Eye (tissue), 1 donor: ENCODE data around the gene HEYL.

Experiments
- DNase-seq: peaks from one replicate; pipeline ENCODE4 v3.0.0-alpha.2; 2015

The HEYL gene

GRCh38 chr1:39639305-39640130, at the start of gene HEYL:
Gene HEYL, minus strand, starts transcription at chr1:39639643. Its CDS starts 18 bp downstream, at chr1:39639625.
- peak; percentile 76 for DNase-seq

DNA sequence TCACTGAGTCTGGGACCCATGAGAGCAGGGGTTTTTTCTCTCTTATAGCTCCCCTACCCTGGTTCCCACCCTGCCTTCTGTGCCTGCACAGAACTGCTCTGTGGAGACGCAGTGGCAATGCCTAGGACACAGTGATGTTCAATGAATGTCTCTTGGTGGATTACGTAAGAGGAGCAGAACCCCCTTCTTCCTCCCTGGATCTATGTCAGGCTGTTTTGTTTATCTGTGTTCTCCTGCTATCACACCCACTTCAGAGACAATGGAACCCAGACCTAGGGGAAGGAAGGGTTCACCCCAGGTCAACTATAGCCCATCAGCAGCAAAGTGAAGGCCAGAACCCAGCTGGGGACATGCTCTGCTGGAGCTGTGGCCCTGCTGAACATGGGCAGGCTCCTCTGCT, 49.8 kb upstream of the HEYL start:
- DNase-seq: no peak

GRCh38 chr1:39688706-39689105, 49.3 kb upstream of the HEYL start:
- no peak for DNase-seq

DNA sequence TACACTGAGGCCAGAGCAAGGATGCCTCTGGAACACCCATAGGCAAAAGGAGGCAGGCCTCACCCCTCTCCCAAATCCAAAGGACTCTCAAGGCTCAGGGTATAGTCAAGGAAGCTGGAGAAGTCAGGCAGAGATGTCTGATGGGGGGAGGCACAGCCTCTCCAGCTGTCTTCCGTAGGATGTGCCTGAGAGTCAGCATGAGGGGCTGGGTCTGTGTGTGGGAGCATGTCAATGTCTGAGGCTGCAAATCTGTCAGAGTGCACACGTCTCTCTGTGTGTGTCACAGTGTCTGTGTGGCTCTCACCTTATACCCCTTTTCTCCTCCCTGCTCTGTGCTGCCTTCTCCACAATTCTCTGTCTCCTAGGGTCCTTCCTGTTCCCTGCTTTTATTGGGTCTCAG, 47.8 kb upstream of the HEYL start:
- no peak for DNase-seq

- DNase-seq: no peak
These were observed 45.6 kb upstream of the HEYL start for GRCh38 chr1:39685071-39685470.

DNA sequence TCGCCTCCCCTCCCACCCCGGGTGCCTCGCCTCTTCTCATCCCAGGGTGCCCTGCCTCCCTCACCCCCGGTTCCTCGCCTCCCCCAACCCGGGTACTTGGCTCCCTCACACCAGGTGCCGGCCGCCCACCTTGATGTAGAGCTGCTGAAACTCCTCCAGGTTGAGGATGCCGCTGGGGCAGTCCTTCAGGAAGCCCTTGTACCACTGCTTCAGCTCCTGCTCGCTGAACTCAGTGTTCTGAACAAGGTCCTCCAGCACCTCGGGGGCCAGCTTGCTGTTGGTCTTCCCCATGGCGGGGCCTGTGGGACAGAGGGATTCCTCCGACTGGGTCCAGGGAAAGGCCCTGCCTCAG, 44.8 kb upstream of the HEYL start:
- no peak for DNase-seq

- peak; percentile 19 for DNase-seq
These were observed 44.3 kb upstream of the HEYL start for GRCh38 chr1:39683591-39684312.

DNA sequence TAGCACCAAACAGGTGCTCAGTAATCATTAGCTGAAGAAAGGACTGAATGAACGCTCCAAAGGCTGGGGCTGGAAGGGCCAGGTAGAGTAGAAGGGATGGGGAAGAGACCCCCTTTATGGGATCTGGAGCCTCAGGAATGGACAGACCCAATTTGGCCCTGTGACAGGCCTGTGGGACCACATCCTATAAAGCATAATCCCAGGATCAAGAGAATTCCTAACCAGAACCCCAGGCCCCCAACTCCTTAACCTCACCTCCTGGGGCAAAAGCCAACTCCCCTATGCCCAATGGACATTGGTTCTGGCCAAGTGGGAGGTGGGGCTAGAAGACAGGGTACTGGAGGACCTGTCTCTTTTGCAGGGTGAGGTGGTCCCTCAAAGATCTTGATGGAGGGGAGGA, 42.6 kb upstream of the HEYL start:
- DNase-seq: no peak

- no peak for DNase-seq
These were observed 41.9 kb upstream of the HEYL start for GRCh38 chr1:39681294-39681693.

DNA sequence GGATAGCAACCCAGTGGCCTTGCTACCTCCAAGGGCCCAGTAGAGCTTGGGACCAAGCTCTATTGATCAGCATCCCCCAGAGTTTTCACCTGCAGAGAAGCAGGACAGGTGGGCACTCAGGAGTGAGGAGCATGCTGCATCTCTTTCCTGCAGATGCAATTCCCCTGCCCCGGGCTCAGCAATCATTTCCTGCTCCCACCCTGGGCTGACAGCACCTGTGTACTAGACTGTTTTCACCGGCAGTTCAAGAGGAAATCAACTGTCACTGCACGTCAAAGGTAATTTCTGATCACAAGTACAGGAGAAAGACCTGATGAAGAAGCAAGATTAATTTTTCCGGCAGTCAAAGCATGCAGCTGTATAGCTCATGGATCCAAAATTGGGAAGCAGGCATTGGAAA, 41.3 kb upstream of the HEYL start:
- no peak for DNase-seq

GRCh38 chr1:39679821-39680220, 40.4 kb upstream of the HEYL start:
- no peak for DNase-seq

- DNase-seq: no peak
These were observed 39.4 kb upstream of the HEYL start for GRCh38 chr1:39678889-39679288.

- no peak for DNase-seq
These were observed 38.2 kb upstream of the HEYL start for GRCh38 chr1:39677645-39678044.

GRCh38 chr1:39676948-39677548, 37.6 kb upstream of the HEYL start:
- DNase-seq: no peak

- no peak for DNase-seq
These were observed 35.8 kb upstream of the HEYL start for GRCh38 chr1:39675220-39675619.

DNA sequence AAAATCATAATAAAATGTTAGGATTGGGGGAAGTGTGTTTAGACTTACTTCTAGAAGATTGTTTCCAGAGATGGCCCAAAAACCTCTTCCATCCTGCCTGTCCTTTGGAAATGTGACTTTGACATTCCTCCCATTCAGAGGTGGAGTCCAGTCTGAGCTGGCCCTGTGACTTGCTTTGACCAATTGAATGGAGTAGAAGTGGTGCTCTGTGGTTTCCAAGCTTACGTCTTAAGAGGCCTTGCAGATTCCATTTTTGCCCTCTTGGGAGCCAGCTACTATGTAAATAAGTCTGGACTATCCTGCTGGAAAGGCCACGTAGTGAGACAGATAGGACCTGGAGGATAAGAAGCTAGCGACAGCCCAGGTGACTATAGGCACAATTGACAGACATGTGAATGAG, 33.8 kb upstream of the HEYL start:
- no peak for DNase-seq

DNA sequence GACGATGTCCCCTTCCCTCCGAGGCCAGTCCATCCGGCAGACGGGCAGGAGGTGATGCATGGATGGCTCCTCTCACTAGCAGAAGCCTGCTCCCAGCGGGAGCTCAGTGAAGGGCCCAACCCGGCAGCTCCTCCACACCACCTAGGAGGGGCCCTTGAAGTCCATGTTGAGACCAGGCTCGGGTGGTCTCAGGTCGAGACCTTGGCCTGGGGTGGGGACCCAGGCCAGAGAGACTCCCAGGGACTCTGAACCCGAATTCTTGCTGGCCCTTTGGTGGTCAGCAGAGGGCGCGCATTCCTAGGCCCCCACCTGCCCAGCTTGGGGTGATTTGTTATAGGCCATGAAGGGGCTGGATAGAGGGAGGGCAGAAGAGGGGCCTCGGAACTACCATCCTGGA, 33.1 kb upstream of the HEYL start:
- peak; percentile 46 for DNase-seq

GRCh38 chr1:39671793-39672550, 32.5 kb upstream of the HEYL start, which contains the start of gene NT5C1A:
Gene NT5C1A, minus strand, starts transcription at chr1:39672107. Its CDS starts 69 bp downstream, at chr1:39672038.
- peak; percentile 67 for DNase-seq

GRCh38 chr1:39671433-39671792, 32.0 kb upstream of the HEYL start:
- DNase-seq: peak; percentile 59

DNA sequence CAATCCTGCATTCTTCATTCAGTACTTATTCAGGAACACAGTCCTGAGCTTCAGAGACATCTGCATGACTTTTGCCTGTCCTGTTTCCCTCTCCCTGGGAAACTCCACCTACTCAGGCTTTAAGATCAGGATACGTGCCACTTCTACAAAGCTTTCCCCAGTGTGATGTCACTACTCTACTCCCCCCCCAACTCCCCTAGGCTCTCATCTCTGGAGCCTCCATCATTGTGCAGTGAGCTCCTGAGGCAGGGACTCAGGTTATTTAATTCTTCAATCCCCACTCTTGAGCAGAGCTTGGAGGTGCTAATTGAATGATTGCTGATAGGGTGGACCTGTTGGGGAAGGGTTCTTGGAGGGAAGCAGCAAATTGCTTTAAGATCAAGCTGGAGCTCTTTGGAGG, 31.2 kb upstream of the HEYL start:
- no peak for DNase-seq

DNA sequence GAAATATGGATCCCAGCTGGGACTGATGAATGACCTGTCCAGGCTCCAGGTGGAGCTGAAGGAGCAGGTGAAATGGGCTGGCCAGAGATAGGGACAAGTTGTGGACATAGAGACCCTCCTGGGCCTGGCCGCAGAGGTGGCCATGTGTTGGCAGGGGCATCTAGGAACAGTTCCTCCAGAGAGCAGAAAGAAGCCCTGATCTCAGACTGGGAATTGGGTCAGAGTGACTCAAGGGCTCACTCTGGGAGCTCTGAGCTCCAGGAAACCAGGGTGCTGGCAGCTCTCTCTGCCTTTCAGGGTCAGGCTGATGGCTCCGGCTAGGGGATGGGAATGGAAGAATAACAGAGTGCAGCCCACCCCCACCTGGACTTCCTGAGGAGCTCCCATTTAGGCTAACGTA, 29.5 kb upstream of the HEYL start:
- DNase-seq: no peak

DNA sequence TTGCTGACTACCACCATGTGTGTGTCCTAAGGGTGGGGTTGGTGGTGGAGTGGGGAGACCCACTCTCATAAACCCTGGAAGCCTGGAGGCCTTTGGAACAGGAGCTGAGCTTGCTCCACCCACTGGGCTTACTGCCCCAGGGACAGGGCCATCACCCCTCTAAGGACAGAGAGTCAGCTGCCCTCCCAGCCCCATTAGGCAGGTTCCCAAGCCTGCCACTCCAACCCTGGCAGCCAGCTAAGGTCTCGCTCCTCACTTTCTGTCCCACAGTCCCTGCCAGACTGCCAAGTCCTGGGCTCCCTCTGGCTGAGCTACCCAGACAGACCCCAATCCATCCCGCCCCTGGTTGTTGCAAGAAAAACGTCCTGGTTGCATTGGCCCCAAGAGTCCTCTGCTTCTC, 28.7 kb upstream of the HEYL start:
- DNase-seq: no peak

- DNase-seq: no peak
These were observed 27.3 kb upstream of the HEYL start for GRCh38 chr1:39666772-39667171.
